SK-N-SH (cell line): ENCODE measurements around the gene PTPA. TPM values are rescaled to one million over a fixed set of nuclear protein-coding genes. Genes with fewer than 3 reads are reported as not detected.

Experiments
- CTCF ChIA-PET: fragments of 300-600, 350-600 bp; formaldehyde crosslinking; extraction: SDS; loops from one replicate; lab custom pipeline; 2021; lab: Yijun Ruan, JAX
- POLR2A ChIA-PET: fragments of 350-600 bp; sonication (Branson Sonifier 250); formaldehyde crosslinking; extraction: SDS; loops from one replicate; lab custom pipeline; 2020; ENCODE audit warnings: antibody characterized with exemption, inconsistent platforms; lab: Yijun Ruan, JAX
- DNase-seq: peaks from one replicate; pipeline ENCODE4 v3.0.0; 2012
- H2AFZ ChIP-seq: fragments of 200-600 bp; sonication (generic); 2 replicates; pipeline ENCODE4 v1.8.1; 2016; ENCODE audit warnings: antibody characterized with exemption, mild to moderate bottlenecking, low read depth
- H3F3A ChIP-seq: fragments of 200-600 bp; sonication (generic); replicated peaks from 2 replicates; pipeline ENCODE3; 2016; ENCODE audit warnings: antibody characterized with exemption, mild to moderate bottlenecking; ENCODE audit not compliant: insufficient read depth
- H3K27ac ChIP-seq, 2 experiments: fragments of 200-500 bp in 1 of 2; fragments of 200-600 bp in 1 of 2; sonication (Bioruptor generic) in 1 of 2; sonication (generic), shearing (Covaris generic) in 1 of 2; 2 replicates each; pipeline versions ENCODE4 v1.5.1 to v1.6.1; 2014 to 2016; ENCODE audit warnings: low read depth in 2 of 2, inconsistent platforms in 1 of 2, low read length in 1 of 2, mild to moderate bottlenecking in 1 of 2, mixed read lengths in 1 of 2
- H3K27me3 ChIP-seq: fragments of 200-600 bp; sonication (generic), shearing (Covaris generic); 2 replicates; pipeline ENCODE4 v1.6.1; 2016; ENCODE audit warnings: mixed run types; ENCODE audit not compliant: insufficient read depth
- H3K36me3 ChIP-seq, 2 experiments: fragments of 200-500 bp in 1 of 2; fragments of 200-600 bp in 1 of 2; sonication (Bioruptor generic) in 1 of 2; sonication (generic) in 1 of 2; replicated peaks in 1 of 2; 2 replicates each; pipeline versions ENCODE3 to v1.5.1; 2014 to 2016; ENCODE audit warnings: low read length in 1 of 2, mild to moderate bottlenecking in 1 of 2; ENCODE audit not compliant: insufficient read depth in 2 of 2, control insufficient read depth in 1 of 2
- H3K4me1 ChIP-seq, 2 experiments: fragments of 200-500 bp in 1 of 2; fragments of 200-600 bp in 1 of 2; sonication (Bioruptor generic) in 1 of 2; sonication (generic), shearing (Covaris generic) in 1 of 2; 2 replicates each; pipeline versions ENCODE4 v1.5.1 to v1.6.1; 2014 to 2016; ENCODE audit warnings: low read depth in 1 of 2, low read length in 1 of 2, mixed run types in 1 of 2; ENCODE audit not compliant: insufficient read depth in 2 of 2, control insufficient read depth in 1 of 2
- H3K4me2 ChIP-seq: fragments of 200-600 bp; sonication (generic), shearing (Covaris generic); 2 replicates; pipeline ENCODE4 v1.6.1; 2017; ENCODE audit warnings: mixed run types
- H3K4me3 ChIP-seq, 2 experiments: fragments of 200-500 bp in 1 of 2; fragments of 200-600 bp in 1 of 2; sonication (Bioruptor generic) in 1 of 2; sonication (generic), shearing (Covaris generic) in 1 of 2; 2 replicates each; pipeline versions ENCODE4 v1.5.1 to v1.8.1; 2014 to 2016; ENCODE audit warnings: low read depth in 2 of 2, inconsistent platforms in 1 of 2, low read length in 1 of 2, mild to moderate bottlenecking in 1 of 2, mixed read lengths in 1 of 2, moderate library complexity in 1 of 2
- H3K79me2 ChIP-seq: fragments of 200-600 bp; sonication (generic); 2 replicates; pipeline ENCODE4 v1.8.1; 2017; ENCODE audit warnings: mild to moderate bottlenecking; ENCODE audit not compliant: insufficient read depth
- H3K9ac ChIP-seq: fragments of 200-600 bp; sonication (generic); 2 replicates; pipeline ENCODE4 v1.6.1; 2017; ENCODE audit warnings: mixed run types
- H3K9me2 ChIP-seq: fragments of 200-600 bp; sonication (generic); 2 replicates; pipeline ENCODE4 v1.6.1; 2017; ENCODE audit warnings: mixed run types
- H3K9me3 ChIP-seq: fragments of 200-600 bp; sonication (generic); 2 replicates; pipeline ENCODE4 v1.6.1; 2017; ENCODE audit warnings: mixed run types, mild to moderate bottlenecking, moderate library complexity
- H4K20me1 ChIP-seq: fragments of 200-600 bp; sonication (generic); 2 replicates; pipeline ENCODE4 v1.6.1; 2017; ENCODE audit warnings: mild to moderate bottlenecking, mixed run types; ENCODE audit not compliant: insufficient read depth
- EZH2phosphoT487 ChIP-seq: fragments of 200-600 bp; sonication (generic); IDR thresholded peaks from 2 replicates; pipeline ENCODE4 v1.6.1; 2017; ENCODE audit warnings: low read depth, mixed run types, mild to moderate bottlenecking, antibody characterized with exemption, moderate library complexity, borderline replicate concordance
- FOXJ3 ChIP-seq: sonication (generic); formaldehyde crosslinking; IDR thresholded peaks from 2 replicates; pipeline ENCODE4 v1.5.1; 2020; ENCODE audit warnings: mild to moderate bottlenecking, missing genetic modification reagents
- FOXM1 ChIP-seq: IDR thresholded peaks from 2 replicates; pipeline ENCODE4 v1.4.0; 2012; ENCODE audit warnings: low read depth, mild to moderate bottlenecking
- GABPA ChIP-seq: IDR thresholded peaks from 2 replicates; pipeline ENCODE4 v1.4.0; 2012; ENCODE audit warnings: low read depth, mild to moderate bottlenecking
- IRF3 ChIP-seq: fragments of 150-350 bp; IDR thresholded peaks from 2 replicates; pipeline ENCODE4 v1.6.1; 2016; ENCODE audit warnings: mild to moderate bottlenecking, low read depth, low read length
- JUND ChIP-seq: IDR thresholded peaks from 2 replicates; pipeline ENCODE4 v1.4.0; 2012
- NFIC ChIP-seq: IDR thresholded peaks from 2 replicates; pipeline ENCODE4 v1.4.0; 2012; ENCODE audit warnings: borderline replicate concordance
- NRF1 ChIP-seq: IDR thresholded peaks from 2 replicates; pipeline ENCODE4 v1.6.1; 2012; ENCODE audit warnings: low read depth, mild to moderate bottlenecking, low read length
- PBX3 ChIP-seq: IDR thresholded peaks from 2 replicates; pipeline ENCODE4; 2012
- POLR2AphosphoS5 ChIP-seq: IDR thresholded peaks from 2 replicates; pipeline ENCODE4 v1.6.1; 2012; ENCODE audit warnings: low read depth, low read length
- REST ChIP-seq: IDR thresholded peaks from 2 replicates; pipeline ENCODE4 v1.6.1; 2012; ENCODE audit warnings: mild to moderate bottlenecking, low read depth, low read length, moderate library complexity
- SIN3A ChIP-seq: IDR thresholded peaks from 2 replicates; pipeline ENCODE4 v1.6.1; 2012; ENCODE audit warnings: low read depth, mild to moderate bottlenecking, low read length, moderate library complexity, borderline replicate concordance
- TCF12 ChIP-seq: IDR thresholded peaks from 2 replicates; pipeline ENCODE4 v1.4.0; 2012
- TEAD4 ChIP-seq: IDR thresholded peaks from 2 replicates; pipeline ENCODE4 v1.4.0; 2012; ENCODE audit warnings: mild to moderate bottlenecking, borderline replicate concordance; ENCODE audit not compliant: insufficient read depth
- YY1 ChIP-seq: IDR thresholded peaks from 2 replicates; pipeline ENCODE4 v1.4.0; 2012; ENCODE audit warnings: low read depth, mild to moderate bottlenecking
- WGBS: methylation state at CpG from one replicate; pipeline ENCODE4 v1.1.6; 2017; ENCODE audit warnings: low lambda C conversion rate; 5-methylcytosine and 5-hydroxymethylcytosine counted together
- polyA plus RNA-seq, 3 experiments: library from polyadenylated mRNA; depleted of rRNA; stranded (reverse); fragments of >200 nt; gene quantifications; 2 replicates each; pipeline ENCODE4 v1.2.3, GENCODE V29; 2012

PTPA gene
- polyA plus RNA-seq, 1 of the 3 experiments (the other 2 are of a cell fraction), result 130 TPM

DNA sequence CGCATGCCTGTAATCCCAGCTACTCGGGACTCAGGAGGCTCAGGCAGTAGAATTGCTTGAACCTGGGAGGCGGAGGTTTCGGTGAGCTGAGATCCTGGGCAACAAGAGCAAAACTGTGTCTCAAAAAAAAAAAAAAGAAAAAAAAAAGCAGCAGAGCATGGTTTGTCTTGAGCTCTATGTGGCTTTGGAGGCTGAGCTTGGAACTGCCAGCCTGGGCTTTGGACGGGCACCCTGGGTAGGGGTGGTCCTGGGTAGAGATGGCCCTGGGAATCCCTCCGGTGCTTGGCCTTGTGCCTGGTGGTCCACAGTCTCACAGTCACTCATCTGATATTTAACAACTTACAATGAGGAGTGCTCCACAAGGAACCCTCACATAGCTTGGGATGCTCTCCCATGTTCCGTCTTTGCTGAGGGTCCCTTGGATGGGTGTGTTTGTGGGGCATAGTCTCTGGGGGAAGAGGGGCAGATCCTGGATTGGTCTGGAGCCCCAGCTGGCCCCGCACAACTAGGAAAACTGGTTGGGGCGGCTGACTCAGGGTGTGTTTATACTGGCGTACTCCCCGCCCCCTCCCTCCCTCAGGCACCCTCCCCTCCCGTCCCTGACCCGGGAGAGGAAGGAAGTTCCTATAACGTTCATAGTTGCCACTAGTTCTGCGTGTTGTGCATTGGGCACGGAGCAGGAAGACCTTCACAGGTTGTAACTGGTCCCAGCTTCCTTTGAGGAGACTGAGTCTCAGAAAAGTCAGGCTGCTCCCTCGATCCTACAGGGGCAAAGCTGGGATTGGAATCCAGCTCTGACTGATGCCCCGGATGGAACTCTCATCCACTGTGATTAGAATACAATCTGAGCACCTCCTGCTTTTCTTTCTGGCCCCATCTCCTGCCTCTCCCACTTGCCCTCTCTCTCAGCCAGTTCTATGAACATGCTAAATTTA is 55.7 kb downstream of the PTPA start:
- H3K36me3 ChIP-seq, result no peaks in the 10 kb centered on the region
- H4K20me1 ChIP-seq, result no peaks in the 10 kb centered on the region
- no peak overlapping the region for H3K4me3 ChIP-seq
- peaks cover 0 to 15% of the 10 kb centered on the region in 2 experiments; a peak in 3 of 4 replicates for H3K4me1 ChIP-seq
- WGBS, result 50% methylated on average over 15 of the region's 18 CpGs
- H3K4me2 ChIP-seq, result peak overlapping the region; percentile 35
- POLR2A ChIA-PET, result no interaction called here
- H3F3A ChIP-seq, result peaks cover 25% of the 10 kb centered on the region
- TF ChIP-seq EZH2phosphoT487 (no peak), POLR2AphosphoS5 (peak; percentile 36; the same call in 1 of the 2 replicates), REST (no peak), GABPA (peak; percentile 49), IRF3 (no peak)
- DNase-seq, result no peak
- no peaks in the 10 kb centered on the region for H3K9me2 ChIP-seq
- no peak overlapping the region; the same call in 1 of the 2 replicates for H3K9ac ChIP-seq
- H3K27me3 ChIP-seq, result no peaks in the 10 kb centered on the region
- CTCF ChIA-PET, result interaction anchor here (0.5 to 3.6 kb wide), 6 partner anchors 20 to 457 kb away, joined by 3 to 29 read pairs (median 4); no protein-coding TSS in a partner anchor
- no peaks in the 10 kb centered on the region for H3K9me3 ChIP-seq
- no peaks in the 10 kb centered on the region for H3K79me2 ChIP-seq
- H3K27ac ChIP-seq, result peak overlapping the region; percentile 6 to 80; a peak in 2 of 4 replicates
- H2AFZ ChIP-seq, result no peak overlapping the region

DNA sequence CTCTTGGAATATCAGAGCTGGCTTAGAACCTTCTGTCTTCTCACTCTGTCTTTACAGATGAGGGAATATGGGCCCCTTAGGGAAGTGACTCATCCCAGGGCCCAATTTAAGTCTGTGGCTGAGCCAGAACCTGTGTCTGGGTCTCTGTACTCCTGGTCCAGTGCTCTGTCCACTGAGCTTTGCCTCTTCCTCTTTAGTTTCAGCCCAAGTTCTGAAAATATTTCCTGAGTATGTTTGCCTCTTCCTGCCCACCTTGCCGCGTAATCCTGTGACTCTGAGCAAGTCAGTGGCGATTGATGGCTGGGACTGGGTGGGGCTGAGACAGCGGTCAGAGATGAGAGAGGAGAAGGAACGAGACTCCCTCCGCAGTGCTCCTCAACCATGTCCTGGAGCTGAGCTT is 59.0 kb downstream of the PTPA start:
- H3K9ac ChIP-seq, result no peak overlapping the region
- DNase-seq, result no peak
- H3K27ac ChIP-seq, result peak overlapping the region in 1 of 2 experiments; percentile 10; a peak in 1 of 4 replicates
- no peaks in the 10 kb centered on the region for H3K27me3 ChIP-seq
- no peaks in the 10 kb centered on the region for H4K20me1 ChIP-seq
- CTCF ChIA-PET, result interaction anchor here (0.9 to 9.3 kb wide), 6 partner anchors 9 to 454 kb away, joined by 3 to 193 read pairs (median 5); no protein-coding TSS in a partner anchor
- no peaks in the 10 kb centered on the region for H3K9me2 ChIP-seq
- H3K36me3 ChIP-seq, result no peaks in the 10 kb centered on the region
- H3K79me2 ChIP-seq, result peaks cover 11% of the 10 kb centered on the region
- POLR2A ChIA-PET, result no interaction called here
- H2AFZ ChIP-seq, result no peak overlapping the region
- H3K4me2 ChIP-seq, result 0 out of 2 replicates have a peak overlapping the region, but pooled peaks have one; percentile 3
- H3F3A ChIP-seq, result peaks cover 35% of the 10 kb centered on the region
- no peaks in the 10 kb centered on the region for H3K9me3 ChIP-seq
- H3K4me1 ChIP-seq, result peaks cover 8 to 24% of the 10 kb centered on the region in 2 experiments; a peak in 3 of 4 replicates
- H3K4me3 ChIP-seq, result no peak overlapping the region
- 67% methylated on average over 6 of the region's 6 CpGs for WGBS
- TF ChIP-seq SIN3A, result no peak
- TF ChIP-seq POLR2AphosphoS5, result no peak
- TF ChIP-seq YY1, result no peak
- no peak for TF ChIP-seq FOXJ3 (CRISPR knock-in tag)
- TF ChIP-seq FOXM1, result no peak
- TF ChIP-seq IRF3, result no peak
- no peak for TF ChIP-seq NRF1
- no peak for TF ChIP-seq NFIC
- TF ChIP-seq TCF12, result no peak
- no peak for TF ChIP-seq JUND
- no peak for TF ChIP-seq PBX3
- TF ChIP-seq TEAD4, result no peak
